Activated T-helper 2 cell treated with anti-CD3 and anti-CD28 coated beads, Interferon-gamma antibody, Interleukin-2, Interleukin-4, amounts not matched to agents 10 μg/mL and 5 μg/mL and 100 μg/mL, durations not matched to agents 14 hours and 24 hours and 36 hours (primary cell): ENCODE measurements around the gene CCDC97. TPM values are rescaled to one million over a fixed set of nuclear protein-coding genes. Genes with fewer than 3 reads are reported as not detected.
"Not testable (repeated sequence)": the region's sequence is repeated elsewhere in the genome, so short reads cannot be mapped to it uniquely, and the experiment has no call there.

Experiments
- DNase-seq: peaks from one replicate; pipeline ENCODE4 v3.0.0; 2021; ENCODE audit warnings: low spot score
- H3K27ac Mint-ChIP-seq: one replicate; pipeline ENCODE4 v1.8.0; 2021; ENCODE audit warnings: mixed read lengths
- H3K27me3 Mint-ChIP-seq: one replicate; pipeline ENCODE4 v1.8.0; 2021; ENCODE audit warnings: low read depth, mixed read lengths
- H3K36me3 Mint-ChIP-seq: one replicate; pipeline ENCODE4 v1.8.0; 2021; ENCODE audit warnings: low read depth, mixed read lengths
- H3K4me1 Mint-ChIP-seq: one replicate; pipeline ENCODE4 v1.8.0; 2021; ENCODE audit warnings: low read depth, mixed read lengths
- H3K4me3 Mint-ChIP-seq: one replicate; pipeline ENCODE4 v1.8.0; 2021; ENCODE audit warnings: low read depth, mild to moderate bottlenecking, moderate library complexity, mixed read lengths
- H3K9me3 Mint-ChIP-seq: one replicate; pipeline ENCODE4 v1.8.0; 2021; ENCODE audit warnings: mixed read lengths
- intact Hi-C: fragments of 100-400 bp; cut with micrococcal nuclease; formaldehyde crosslinking; loops from one replicate; pipeline ENCODE4 v1.15.1; 2023
- total RNA-seq: library from RNA; stranded (reverse); gene quantifications from 2 replicates; pipeline ENCODE4 v1.2.3, GENCODE V29; 2022

CCDC97 gene
- total RNA-seq, 1 donor from 2014 or later, result 34.4 TPM

DNA sequence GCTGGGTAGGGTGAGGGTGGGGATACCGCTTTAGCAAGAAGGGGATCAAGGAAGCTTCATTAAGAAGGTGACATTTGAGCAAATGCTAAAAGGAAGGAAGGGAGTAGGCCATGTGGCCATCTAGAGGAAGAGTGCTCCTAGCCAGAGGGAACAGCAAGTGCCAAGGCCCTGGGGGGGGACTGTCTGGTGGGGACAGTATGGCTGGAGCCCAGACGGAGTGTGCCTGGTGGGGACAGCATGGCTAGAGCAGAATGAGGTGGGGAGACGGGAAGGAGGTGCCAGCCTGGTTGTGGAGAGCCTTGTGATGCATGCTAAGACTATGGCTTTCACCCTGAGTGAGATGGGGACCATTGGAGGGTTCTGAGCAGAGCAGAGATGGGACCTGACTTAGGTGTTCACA, 45.8 kb downstream of the CCDC97 start:
- Mint-ChIP-seq H3K4me1 (peaks cover 36% of the 10 kb centered on the region), H3K4me3 (peak overlapping the region; percentile 70), H3K27me3 (no peaks in the 10 kb centered on the region), H3K27ac (peak overlapping the region; percentile 81), H3K9me3 (no peaks in the 10 kb centered on the region), H3K36me3 (peaks cover 35% of the 10 kb centered on the region)
- DNase-seq, result no peak
- intact Hi-C loops, result no loop called here

DNA sequence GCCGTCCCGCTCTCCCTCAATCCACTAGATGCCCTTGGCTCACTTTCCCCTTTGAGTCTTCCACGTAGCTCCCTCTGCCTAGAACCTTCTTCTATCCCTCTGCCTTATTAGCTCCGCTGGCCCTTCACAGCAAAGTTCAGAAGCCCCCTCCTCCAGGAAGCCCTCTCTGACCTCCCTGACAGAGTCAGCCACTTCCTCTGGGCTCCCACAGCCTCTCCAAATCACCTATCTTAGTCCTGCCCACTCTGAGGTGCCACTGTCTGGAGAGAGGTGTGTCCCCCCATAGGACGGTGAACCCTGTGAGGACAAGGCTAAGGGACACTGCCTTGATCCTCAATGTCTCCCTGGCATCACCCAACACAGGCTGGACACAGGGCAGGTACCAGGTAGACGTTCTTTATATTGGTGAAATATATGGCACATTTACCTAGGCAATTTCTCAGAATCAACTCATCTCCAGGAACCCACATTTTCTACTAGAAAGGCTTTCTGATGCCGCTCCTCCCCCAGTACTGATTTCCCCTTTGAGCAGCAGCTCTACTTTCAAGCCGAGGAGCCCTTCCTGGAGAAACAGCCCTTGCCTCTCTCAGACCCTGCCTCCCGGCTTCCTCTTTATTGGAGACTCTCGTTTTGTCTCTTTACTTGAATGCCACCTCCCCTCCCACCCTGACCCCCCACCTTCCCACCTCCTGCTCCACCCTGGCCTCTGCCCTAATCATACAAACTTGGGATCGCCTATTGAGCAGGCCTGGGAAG, 47.2 kb downstream of the CCDC97 start:
- H3K36me3 Mint-ChIP-seq, result peaks cover 26% of the 10 kb centered on the region
- no peak for DNase-seq
- peaks cover 35% of the 10 kb centered on the region for H3K4me1 Mint-ChIP-seq
- intact Hi-C loops, result no loop called here
- no peaks in the 10 kb centered on the region for H3K27me3 Mint-ChIP-seq
- no peaks in the 10 kb centered on the region for H3K9me3 Mint-ChIP-seq
- H3K4me3 Mint-ChIP-seq, result peak overlapping the region; percentile 47
- H3K27ac Mint-ChIP-seq, result peak overlapping the region; percentile 78

DNA sequence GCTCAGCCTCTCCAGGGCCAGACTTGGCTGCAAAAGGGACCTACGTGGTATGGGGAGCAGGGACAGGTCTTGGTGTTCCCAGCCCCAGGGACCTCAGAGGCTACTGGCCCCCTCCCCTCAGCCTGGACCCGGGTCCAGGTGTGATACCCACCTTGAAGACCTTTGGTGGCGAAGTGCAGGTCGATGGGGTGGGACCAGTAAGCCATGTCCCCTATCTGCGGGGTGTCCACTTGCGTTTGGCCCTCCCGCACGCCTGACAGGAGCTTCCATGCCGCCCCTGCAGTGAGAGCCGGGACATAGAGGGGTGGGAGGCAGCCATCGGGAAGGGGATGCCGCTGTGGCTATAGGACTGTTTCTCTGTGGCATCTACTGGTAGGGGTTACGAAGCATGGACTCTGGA, 47.8 kb downstream of the CCDC97 start:
- no peak for DNase-seq
- intact Hi-C loops, result no loop called here
- Mint-ChIP-seq H3K36me3 (peaks cover 23% of the 10 kb centered on the region), H3K27me3 (no peaks in the 10 kb centered on the region), H3K9me3 (no peaks in the 10 kb centered on the region), H3K4me1 (peaks cover 39% of the 10 kb centered on the region), H3K27ac (peak overlapping the region; percentile 78), H3K4me3 (no peak overlapping the region)

DNA sequence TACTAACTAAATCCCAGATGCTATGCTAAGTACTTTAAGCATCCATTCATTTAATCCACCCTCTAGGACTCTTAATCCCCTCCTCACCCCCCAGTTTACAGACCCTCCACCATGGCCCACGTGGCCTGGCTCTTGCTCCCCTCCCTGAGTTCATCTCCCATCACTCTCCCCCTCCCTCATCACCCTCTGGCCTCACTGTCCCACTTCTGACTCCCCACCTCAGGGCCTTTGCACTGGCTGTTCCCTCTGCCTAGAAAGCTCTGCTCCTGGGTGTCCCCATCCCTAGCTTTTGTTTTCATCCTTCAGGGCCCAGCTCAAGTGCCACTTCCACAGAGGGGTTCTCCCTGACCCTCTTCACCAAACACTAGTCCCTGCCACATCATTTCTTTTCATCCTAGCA, 49.8 kb downstream of the CCDC97 start:
- Mint-ChIP-seq H3K27me3 (no peaks in the 10 kb centered on the region), H3K9me3 (no peaks in the 10 kb centered on the region), H3K4me1 (peaks cover 46% of the 10 kb centered on the region), H3K36me3 (peaks cover 20% of the 10 kb centered on the region), H3K4me3 (no peak overlapping the region), H3K27ac (peak overlapping the region; percentile 21)
- intact Hi-C loops, result no loop called here
- no peak for DNase-seq

DNA sequence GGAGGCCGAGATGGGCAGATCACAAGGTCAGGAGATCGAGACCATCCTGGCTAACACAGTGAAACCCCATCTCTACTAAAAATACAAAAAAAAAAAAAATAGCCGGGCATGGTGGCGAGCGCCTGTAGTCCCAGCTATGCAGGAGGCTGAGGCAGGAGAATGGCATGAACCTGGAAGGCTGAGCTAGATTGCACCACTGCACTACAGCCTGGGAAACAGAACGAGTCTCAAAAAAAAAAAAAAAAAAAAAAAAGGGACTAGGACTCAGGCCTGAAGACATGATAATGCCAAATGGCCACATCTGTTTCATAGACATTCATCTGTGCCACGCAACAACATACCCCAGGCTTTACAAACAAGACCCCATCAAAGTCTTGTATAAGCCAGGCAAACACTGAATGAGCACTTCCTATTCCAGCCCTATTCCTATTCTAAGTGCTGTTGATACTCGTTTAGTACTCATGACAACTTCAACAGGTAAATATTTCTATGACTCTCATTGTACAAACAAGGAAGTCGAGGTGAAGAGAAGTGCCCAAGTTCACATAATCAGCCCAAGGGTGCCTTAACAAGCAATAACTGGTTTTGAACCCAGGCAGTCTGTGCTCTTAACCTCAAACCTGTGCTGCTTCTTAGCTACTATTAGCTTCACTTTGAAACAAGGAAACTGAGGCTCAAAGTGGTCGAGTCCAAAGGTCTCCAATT, 52.3 kb downstream of the CCDC97 start:
- Mint-ChIP-seq H3K9me3 (no peaks in the 10 kb centered on the region), H3K27me3 (no peaks in the 10 kb centered on the region), H3K4me1 (peaks cover 34% of the 10 kb centered on the region), H3K27ac (no peak overlapping the region), H3K36me3 (peaks cover 5% of the 10 kb centered on the region), H3K4me3 (peak overlapping the region; percentile 84)
- intact Hi-C loops, result no loop called here
- no peak for DNase-seq

DNA sequence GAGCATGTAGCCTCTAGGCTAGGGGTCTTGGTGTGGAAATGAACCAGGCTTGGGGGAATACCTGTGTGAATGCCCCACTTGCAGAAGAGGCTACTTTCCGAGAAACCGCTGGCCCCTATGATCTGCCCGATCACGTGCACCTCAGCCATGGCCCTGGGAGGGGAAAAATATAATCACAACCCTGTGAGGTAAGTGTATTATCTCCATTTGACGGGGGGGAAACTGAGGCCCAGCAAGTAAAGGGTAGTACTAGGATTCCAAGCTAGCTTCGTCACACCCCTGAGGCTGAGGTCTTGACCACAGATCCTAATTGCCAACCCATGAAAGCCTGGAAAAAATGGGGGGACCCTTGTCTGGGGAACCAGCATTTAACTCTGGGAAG, 53.4 kb downstream of the CCDC97 start:
- intact Hi-C loops, result loop anchor here (1.0 kb wide), 2 partner anchors 9 to 34 kb away; partner anchors contain the start of genes BCKDHA and EXOSC5
- Mint-ChIP-seq H3K4me1 (peaks cover 30% of the 10 kb centered on the region), H3K27ac (peak overlapping the region; percentile 91), H3K27me3 (no peaks in the 10 kb centered on the region), H3K9me3 (no peaks in the 10 kb centered on the region), H3K36me3 (peaks cover 5% of the 10 kb centered on the region), H3K4me3 (peak overlapping the region; percentile 84)
- no peak for DNase-seq

DNA sequence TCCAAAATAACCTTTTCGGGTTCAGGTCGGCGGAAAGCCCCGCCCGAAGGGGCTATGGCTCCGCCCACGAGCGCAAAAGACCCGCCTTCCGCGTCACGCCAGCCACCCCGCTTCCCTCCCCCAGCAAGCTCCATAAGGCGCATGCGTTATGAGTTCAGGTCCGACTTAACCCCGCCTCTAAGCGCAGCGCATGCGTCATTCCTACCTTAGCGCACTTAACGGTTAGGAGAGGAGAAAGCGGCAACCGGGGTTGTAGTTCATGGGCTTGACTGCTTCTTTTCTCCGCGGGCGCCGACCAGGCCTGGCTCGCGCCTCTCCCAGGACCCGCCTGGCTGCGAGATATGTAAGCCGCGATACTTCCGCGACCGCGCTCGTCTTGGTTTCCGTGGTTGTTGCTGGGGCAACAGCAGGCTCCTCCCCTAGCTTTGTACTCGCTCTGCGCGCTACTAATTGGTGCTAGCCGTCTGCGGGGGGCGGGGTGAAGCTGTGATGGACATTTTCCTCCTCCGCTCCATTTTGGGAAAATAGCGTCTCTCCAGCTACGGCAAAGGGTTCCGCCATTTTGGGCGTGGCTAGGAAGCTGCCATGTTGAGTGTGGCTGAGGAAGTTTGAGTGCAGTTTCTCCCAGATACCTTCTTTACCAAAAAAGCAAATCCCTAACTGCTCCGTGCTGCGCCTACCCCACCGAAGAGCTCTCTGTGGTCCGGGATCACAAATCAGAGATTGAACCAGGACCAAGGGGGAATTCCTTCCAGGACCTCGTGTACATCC, 54.0 kb downstream of the CCDC97 start, which contains the start of gene B9D2:
B9D2 (minus strand) TSS at position 397 of the 771 bp plus-strand sequence. CDS start 630 bp downstream, outside the sequence.
- H3K9me3 Mint-ChIP-seq, result no peaks in the 10 kb centered on the region
- H3K27me3 Mint-ChIP-seq, result no peaks in the 10 kb centered on the region
- peak within 1 kb of the TSS; percentile 84 for H3K4me3 Mint-ChIP-seq
- peak within 1 kb of the TSS; percentile 91 for H3K27ac Mint-ChIP-seq
- peak; percentile 98 for DNase-seq
- peaks cover 28% of the 10 kb centered on the region for H3K4me1 Mint-ChIP-seq
- intact Hi-C loops, result loop anchor here (1.0 kb wide), 2 partner anchors 10 to 33 kb away; partner anchors contain the start of genes BCKDHA and EXOSC5
- H3K36me3 Mint-ChIP-seq, result peaks cover 5% of the 10 kb centered on the region

DNA sequence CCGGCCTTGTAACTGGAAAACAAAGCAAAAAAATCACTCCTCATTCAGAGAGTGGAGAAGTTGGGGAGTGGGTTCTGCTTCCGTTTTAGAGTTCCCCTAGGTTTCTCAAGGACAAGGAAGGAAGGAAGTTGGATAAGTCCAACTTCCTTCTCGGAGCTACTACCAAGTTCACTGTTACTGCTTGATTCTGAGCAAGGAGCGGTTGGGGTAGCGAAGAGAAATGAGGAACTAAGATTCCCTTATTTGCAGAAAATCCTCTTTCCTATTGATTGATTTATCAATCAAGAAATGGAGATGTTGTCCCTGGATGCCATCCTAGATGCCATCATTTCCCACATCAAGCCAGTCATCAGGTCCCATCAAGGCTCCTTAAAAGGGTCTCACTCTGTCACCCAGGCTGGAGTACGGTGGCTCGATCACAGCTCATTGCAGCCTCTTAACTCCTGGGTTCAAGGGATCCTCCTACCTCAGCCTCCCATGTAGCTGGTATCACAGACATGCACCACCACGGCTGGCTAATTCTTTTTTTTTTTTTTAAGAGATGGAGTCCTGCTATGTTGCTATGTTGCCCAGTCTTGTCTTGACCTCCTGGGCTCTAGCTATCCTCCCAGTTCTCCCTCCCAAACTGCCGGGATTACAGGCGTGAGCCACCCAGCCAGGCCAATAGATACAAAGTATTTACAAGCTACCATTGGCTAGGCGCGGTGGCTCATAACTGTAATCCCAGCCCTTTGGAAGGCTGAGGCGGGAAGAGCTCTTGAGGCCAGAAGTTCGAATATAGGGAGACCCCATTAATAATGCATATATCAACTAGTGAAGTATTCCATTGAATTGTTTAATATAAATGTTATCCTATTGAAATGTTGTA, 54.8 kb downstream of the CCDC97 start:
- Mint-ChIP-seq H3K9me3 (no peaks in the 10 kb centered on the region), H3K36me3 (peaks cover 4% of the 10 kb centered on the region), H3K4me3 (peak overlapping the region; percentile 84), H3K27ac (peak overlapping the region; percentile 91), H3K4me1 (peaks cover 28% of the 10 kb centered on the region), H3K27me3 (no peaks in the 10 kb centered on the region)
- DNase-seq, result no peak
- intact Hi-C loops, result no loop called here

DNA sequence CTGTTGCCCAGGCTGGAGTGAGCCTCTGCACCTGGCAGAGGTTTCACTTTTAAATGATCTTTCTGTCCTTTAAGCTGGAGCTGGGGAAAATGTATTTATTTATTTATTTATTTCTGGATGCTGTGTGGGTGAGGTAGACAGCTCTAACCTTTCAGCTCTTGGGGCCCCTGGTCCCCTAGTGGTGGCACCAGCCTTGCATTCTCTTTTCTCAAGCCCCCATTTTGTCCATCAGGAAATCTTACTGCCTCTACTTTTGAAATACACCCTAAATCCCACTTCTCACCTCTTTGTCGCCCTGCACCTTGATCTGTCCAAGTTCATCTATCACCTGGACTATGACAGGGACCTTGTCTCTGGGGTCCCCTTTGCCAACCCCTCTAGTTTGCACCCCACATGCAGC, 56.1 kb downstream of the CCDC97 start:
- Mint-ChIP-seq H3K27me3 (no peaks in the 10 kb centered on the region), H3K4me1 (peaks cover 28% of the 10 kb centered on the region), H3K27ac (peak overlapping the region; percentile 46), H3K4me3 (peak overlapping the region; percentile 11), H3K36me3 (no peaks in the 10 kb centered on the region), H3K9me3 (no peaks in the 10 kb centered on the region)
- intact Hi-C loops, result no loop called here
- DNase-seq, result no peak

DNA sequence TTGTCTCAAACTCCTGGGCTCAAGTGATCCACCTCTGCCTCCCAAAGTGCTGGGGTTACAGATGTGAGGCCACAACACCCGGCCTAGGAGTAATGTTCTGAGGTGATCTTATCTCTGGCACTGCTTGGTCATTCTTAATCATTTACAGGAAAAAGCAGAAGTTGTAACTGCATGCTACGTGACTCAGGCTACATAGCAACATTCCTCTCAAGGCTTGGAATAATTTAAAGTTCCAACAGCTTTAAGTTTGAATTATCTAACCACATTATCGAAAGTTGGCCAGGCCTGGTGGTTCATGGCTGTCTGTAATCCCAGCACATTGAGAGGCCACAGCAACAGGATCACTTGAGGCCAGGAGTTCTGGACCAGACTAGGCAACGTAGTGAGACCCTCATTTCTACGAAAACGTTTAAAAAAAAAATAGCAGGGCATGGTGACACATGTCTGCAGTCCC, 57.9 kb downstream of the CCDC97 start:
- H3K27me3 Mint-ChIP-seq, result no peaks in the 10 kb centered on the region
- intact Hi-C loops, result no loop called here
- no peak for DNase-seq
- H3K4me1 Mint-ChIP-seq, result peaks cover 23% of the 10 kb centered on the region
- no peaks in the 10 kb centered on the region for H3K9me3 Mint-ChIP-seq
- peak overlapping the region; percentile 62 for H3K27ac Mint-ChIP-seq
- no peak overlapping the region for H3K4me3 Mint-ChIP-seq
- H3K36me3 Mint-ChIP-seq, result no peaks in the 10 kb centered on the region

DNA sequence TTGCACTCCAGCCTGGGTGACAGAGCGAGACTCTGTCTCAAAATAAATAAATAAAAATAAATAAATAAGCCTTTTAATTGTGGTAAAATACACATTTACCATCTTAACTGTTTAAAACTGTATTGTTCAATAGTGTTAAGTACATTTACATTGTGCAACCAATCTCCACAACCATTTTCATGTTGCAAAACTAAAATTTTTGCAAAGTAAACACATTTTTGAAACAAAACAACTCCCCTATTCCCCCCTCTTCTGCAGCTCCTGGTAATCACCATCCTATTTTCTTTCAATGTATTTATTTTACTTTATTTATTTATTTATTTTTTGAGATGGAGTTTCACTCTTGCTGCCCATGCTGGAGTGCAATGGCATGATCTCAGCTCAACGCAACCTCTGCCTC, 59.8 kb downstream of the CCDC97 start:
- no peak overlapping the region for H3K27ac Mint-ChIP-seq
- no peak for DNase-seq
- intact Hi-C loops, result no loop called here
- no peak overlapping the region for H3K4me3 Mint-ChIP-seq
- no peaks in the 10 kb centered on the region for H3K27me3 Mint-ChIP-seq
- no peaks in the 10 kb centered on the region for H3K9me3 Mint-ChIP-seq
- no peaks in the 10 kb centered on the region for H3K36me3 Mint-ChIP-seq
- H3K4me1 Mint-ChIP-seq, result peaks cover 13% of the 10 kb centered on the region

DNA sequence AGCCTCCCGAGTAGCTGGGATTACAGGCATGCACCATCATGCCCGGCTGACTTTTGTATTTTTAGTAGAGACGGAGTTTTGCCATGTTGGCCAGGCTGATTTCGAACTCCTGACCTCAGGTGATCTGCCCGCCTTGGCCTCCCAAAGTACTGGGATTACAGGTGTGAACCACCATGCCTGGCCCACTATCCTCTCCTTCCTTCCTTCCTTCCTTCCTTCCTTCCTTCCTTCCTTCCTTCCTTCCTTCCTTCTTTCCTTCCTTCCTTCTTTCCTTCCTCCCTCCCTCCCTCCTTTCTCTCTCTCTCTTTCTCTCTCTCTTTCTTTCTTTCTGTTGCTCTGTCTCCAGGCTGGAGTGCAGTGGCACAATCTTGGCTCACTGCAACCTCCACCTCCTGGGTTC, 61.1 kb downstream of the CCDC97 start:
- intact Hi-C loops, H3K27ac Mint-ChIP-seq, H3K9me3 Mint-ChIP-seq, DNase-seq, H3K36me3 Mint-ChIP-seq, H3K4me3 Mint-ChIP-seq, H3K27me3 Mint-ChIP-seq: not testable (repeated sequence)
- H3K4me1 Mint-ChIP-seq, result peaks cover 16% of the 10 kb centered on the region
